ENCODE data around the gene ADGRL1.

DNA sequence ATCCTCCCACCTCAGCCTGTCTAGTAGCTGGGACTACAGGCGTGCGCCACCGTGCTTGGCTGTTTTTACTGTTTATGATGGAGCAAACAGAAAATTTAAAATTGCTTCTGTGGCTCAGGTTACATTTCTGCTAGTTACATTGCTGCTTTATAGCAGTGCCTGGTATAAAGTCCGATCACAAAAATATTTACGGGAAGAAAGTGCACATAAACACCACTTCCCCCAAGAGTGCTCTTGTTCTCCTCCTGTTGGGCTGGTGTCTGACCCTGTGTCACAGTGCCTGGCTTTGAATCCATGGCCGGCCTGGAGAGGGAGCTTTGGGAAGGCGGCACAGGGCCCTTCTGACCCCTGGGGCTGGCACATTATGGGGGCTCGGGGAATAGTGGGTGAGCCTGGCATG, 100.3 kb downstream of the ADGRL1 start:
- no peak for TF ChIP-seq EP300 (IDR thresholded peaks at IDR 0.05)
- TF ChIP-seq, protein P1, sequence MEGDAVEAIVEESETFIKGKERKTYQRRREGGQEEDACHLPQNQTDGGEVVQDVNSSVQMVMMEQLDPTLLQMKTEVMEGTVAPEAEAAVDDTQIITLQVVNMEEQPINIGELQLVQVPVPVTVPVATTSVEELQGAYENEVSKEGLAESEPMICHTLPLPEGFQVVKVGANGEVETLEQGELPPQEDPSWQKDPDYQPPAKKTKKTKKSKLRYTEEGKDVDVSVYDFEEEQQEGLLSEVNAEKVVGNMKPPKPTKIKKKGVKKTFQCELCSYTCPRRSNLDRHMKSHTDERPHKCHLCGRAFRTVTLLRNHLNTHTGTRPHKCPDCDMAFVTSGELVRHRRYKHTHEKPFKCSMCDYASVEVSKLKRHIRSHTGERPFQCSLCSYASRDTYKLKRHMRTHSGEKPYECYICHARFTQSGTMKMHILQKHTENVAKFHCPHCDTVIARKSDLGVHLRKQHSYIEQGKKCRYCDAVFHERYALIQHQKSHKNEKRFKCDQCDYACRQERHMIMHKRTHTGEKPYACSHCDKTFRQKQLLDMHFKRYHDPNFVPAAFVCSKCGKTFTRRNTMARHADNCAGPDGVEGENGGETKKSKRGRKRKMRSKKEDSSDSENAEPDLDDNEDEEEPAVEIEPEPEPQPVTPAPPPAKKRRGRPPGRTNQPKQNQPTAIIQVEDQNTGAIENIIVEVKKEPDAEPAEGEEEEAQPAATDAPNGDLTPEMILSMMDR (IDR thresholded peaks at IDR 0.05), result no peak

Measured in esophagus muscularis mucosa (tissue), 3 donors.